ENCODE results near the gene MPDZ.

DNA sequence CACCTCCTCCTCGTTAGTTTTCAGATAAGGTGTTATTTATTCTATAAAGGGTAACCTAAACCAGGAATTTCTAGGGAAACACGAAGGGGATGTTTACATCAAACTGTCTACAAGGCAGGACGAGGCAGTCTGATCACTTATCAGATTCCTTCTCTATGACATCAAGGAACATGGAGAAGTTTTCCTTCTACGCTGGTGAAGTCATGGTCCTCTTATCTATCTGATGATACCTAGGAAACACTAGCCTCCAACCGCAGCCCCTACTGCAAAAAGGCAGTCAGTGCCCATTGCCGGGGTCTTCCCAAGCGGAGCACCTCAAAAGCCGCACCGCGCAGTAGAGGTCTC is 1.5 kb downstream of the MPDZ start:
- TF ChIP-seq, protein P1, sequence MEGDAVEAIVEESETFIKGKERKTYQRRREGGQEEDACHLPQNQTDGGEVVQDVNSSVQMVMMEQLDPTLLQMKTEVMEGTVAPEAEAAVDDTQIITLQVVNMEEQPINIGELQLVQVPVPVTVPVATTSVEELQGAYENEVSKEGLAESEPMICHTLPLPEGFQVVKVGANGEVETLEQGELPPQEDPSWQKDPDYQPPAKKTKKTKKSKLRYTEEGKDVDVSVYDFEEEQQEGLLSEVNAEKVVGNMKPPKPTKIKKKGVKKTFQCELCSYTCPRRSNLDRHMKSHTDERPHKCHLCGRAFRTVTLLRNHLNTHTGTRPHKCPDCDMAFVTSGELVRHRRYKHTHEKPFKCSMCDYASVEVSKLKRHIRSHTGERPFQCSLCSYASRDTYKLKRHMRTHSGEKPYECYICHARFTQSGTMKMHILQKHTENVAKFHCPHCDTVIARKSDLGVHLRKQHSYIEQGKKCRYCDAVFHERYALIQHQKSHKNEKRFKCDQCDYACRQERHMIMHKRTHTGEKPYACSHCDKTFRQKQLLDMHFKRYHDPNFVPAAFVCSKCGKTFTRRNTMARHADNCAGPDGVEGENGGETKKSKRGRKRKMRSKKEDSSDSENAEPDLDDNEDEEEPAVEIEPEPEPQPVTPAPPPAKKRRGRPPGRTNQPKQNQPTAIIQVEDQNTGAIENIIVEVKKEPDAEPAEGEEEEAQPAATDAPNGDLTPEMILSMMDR (IDR thresholded peaks at IDR 0.05; ENCODE audit: low read length) = no peak
- TF ChIP-seq EZH2 (IDR thresholded peaks at IDR 0.05; ENCODE audit: borderline replicate concordance, low read length) = no peak

All from OCI-LY1 (cell line).